ENCODE data around the gene WDR5B. TPM values are rescaled to one million over a fixed set of nuclear protein-coding genes. Genes with fewer than 3 reads are reported as not detected.

WDR5B gene
- polyA plus RNA-seq, 1 donor (not counting 4 experiments of a cell fraction or from before 2014, with no cell fraction given), result 4.0 TPM

GRCh38 chr3:122389197-122389596 lies 26.7 kb downstream of the WDR5B start:
- dilution Hi-C loops (cut with MboI; ENCODE audit: extremely low pct_ligation_motif_present, low sequenced_read_pairs), result no loop called here
- DNase-seq (ENCODE audit: low read depth, low spot score), result no peak
- Histone ChIP-seq H3K27ac (ENCODE audit: control insufficient read depth, insufficient read depth, low read length) (no peak overlapping the region), H2AFZ (ENCODE audit: control insufficient read depth, low read length) (no peak overlapping the region), H3K4me1 (ENCODE audit: control insufficient read depth, extremely low read depth, insufficient read depth, low read length) (peaks cover 10% of the 10 kb centered on the region), H3K9ac (ENCODE audit: control insufficient read depth, extremely low read depth, insufficient read depth, low read length) (no peak overlapping the region), H3K79me2 (ENCODE audit: control insufficient read depth, insufficient read depth, low read length) (peaks cover 3% of the 10 kb centered on the region), H3K4me2 (ENCODE audit: control insufficient read depth, extremely low read depth, insufficient read depth, low read depth, low read length) (no peak overlapping the region), H3K9me1 (ENCODE audit: control insufficient read depth, extremely low read depth, insufficient read depth, low read length) (no peaks in the 10 kb centered on the region), H3K9me3 (ENCODE audit: control insufficient read depth, low read depth, low read length) (no peaks in the 10 kb centered on the region), H4K20me1 (ENCODE audit: control insufficient read depth, extremely low read depth, insufficient read depth, low read length) (no peaks in the 10 kb centered on the region), H3K27me3 (ENCODE audit: control insufficient read depth, extremely low read depth, insufficient read depth, low read length) (no peaks in the 10 kb centered on the region), H3K4me3 (ENCODE audit: control insufficient read depth in 2 of 3, extremely low read depth in 1 of 3, insufficient read depth in 2 of 3, low read depth in 1 of 3, low read length in 3 of 3) (no peak overlapping the region), H3K36me3 (ENCODE audit: control insufficient read depth in 2 of 2, extremely low read depth in 1 of 2, insufficient read depth in 2 of 2, low read length in 2 of 2) (no peaks in the 10 kb centered on the region)
- no peak for TF ChIP-seq EZH2 (IDR thresholded peaks at IDR 0.05; ENCODE audit: low read length)
- TF ChIP-seq, protein P1, sequence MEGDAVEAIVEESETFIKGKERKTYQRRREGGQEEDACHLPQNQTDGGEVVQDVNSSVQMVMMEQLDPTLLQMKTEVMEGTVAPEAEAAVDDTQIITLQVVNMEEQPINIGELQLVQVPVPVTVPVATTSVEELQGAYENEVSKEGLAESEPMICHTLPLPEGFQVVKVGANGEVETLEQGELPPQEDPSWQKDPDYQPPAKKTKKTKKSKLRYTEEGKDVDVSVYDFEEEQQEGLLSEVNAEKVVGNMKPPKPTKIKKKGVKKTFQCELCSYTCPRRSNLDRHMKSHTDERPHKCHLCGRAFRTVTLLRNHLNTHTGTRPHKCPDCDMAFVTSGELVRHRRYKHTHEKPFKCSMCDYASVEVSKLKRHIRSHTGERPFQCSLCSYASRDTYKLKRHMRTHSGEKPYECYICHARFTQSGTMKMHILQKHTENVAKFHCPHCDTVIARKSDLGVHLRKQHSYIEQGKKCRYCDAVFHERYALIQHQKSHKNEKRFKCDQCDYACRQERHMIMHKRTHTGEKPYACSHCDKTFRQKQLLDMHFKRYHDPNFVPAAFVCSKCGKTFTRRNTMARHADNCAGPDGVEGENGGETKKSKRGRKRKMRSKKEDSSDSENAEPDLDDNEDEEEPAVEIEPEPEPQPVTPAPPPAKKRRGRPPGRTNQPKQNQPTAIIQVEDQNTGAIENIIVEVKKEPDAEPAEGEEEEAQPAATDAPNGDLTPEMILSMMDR (optimal IDR thresholded peaks at IDR 0.05 in 1 of 3, IDR thresholded peaks at IDR 0.05 in 1 of 3, conservative IDR thresholded peaks at IDR 0.05 in 1 of 3; ENCODE audit: extremely low read depth in 1 of 3, insufficient read depth in 2 of 3, low read length in 3 of 3), result no peak
- no peak for FAIRE-seq

- DNase-seq (ENCODE audit: low read depth, low spot score) (no peak), FAIRE-seq (no peak)
- H3K4me1 ChIP-seq (ENCODE audit: control insufficient read depth, extremely low read depth, insufficient read depth, low read length), result peaks cover 10% of the 10 kb centered on the region
- H4K20me1 ChIP-seq (ENCODE audit: control insufficient read depth, extremely low read depth, insufficient read depth, low read length), result no peaks in the 10 kb centered on the region
- H3K27ac ChIP-seq (ENCODE audit: control insufficient read depth, insufficient read depth, low read length), result no peak overlapping the region
- no peak overlapping the region for H3K9ac ChIP-seq (ENCODE audit: control insufficient read depth, extremely low read depth, insufficient read depth, low read length)
- no peak overlapping the region for H2AFZ ChIP-seq (ENCODE audit: control insufficient read depth, low read length)
- no peak for TF ChIP-seq EZH2 (IDR thresholded peaks at IDR 0.05; ENCODE audit: low read length)
- TF ChIP-seq, protein P1 (optimal IDR thresholded peaks at IDR 0.05 in 1 of 3, IDR thresholded peaks at IDR 0.05 in 1 of 3, conservative IDR thresholded peaks at IDR 0.05 in 1 of 3; ENCODE audit: extremely low read depth in 1 of 3, insufficient read depth in 2 of 3, low read length in 3 of 3), result no peak
- H3K9me1 ChIP-seq (ENCODE audit: control insufficient read depth, extremely low read depth, insufficient read depth, low read length), result no peaks in the 10 kb centered on the region
- no peak overlapping the region for H3K4me2 ChIP-seq (ENCODE audit: control insufficient read depth, extremely low read depth, insufficient read depth, low read depth, low read length)
- H3K4me3 ChIP-seq (ENCODE audit: control insufficient read depth in 2 of 3, extremely low read depth in 1 of 3, insufficient read depth in 2 of 3, low read depth in 1 of 3, low read length in 3 of 3), result no peak overlapping the region
- peaks cover 7% of the 10 kb centered on the region for H3K79me2 ChIP-seq (ENCODE audit: control insufficient read depth, insufficient read depth, low read length)
- H3K36me3 ChIP-seq (ENCODE audit: control insufficient read depth in 2 of 2, extremely low read depth in 1 of 2, insufficient read depth in 2 of 2, low read length in 2 of 2), result no peaks in the 10 kb centered on the region
- H3K27me3 ChIP-seq (ENCODE audit: control insufficient read depth, extremely low read depth, insufficient read depth, low read length), result no peaks in the 10 kb centered on the region
- dilution Hi-C loops (cut with MboI; ENCODE audit: extremely low pct_ligation_motif_present, low sequenced_read_pairs), result no loop called here
- no peaks in the 10 kb centered on the region for H3K9me3 ChIP-seq (ENCODE audit: control insufficient read depth, low read depth, low read length)
Observed at GRCh38 chr3:122387709-122388108, 28.2 kb downstream of the WDR5B start.
